Neural progenitor cell (in vitro differentiated cells): ENCODE data around the gene WWOX. TPM values are rescaled to one million over a fixed set of nuclear protein-coding genes. Genes with fewer than 3 reads are reported as not detected.

Experiments
- DNase-seq: peaks from one replicate; pipeline ENCODE4 v3.0.0-alpha.2; 2016; ENCODE audit warnings: low spot score
- H2AFZ ChIP-seq: fragments of 200-600 bp; sonication (generic); replicated peaks from 2 replicates; pipeline ENCODE4 v1.6.1; 2016; ENCODE audit warnings: antibody characterized with exemption
- H3F3A ChIP-seq: fragments of 200-600 bp; sonication (generic); 2 replicates; pipeline ENCODE4 v1.6.1; 2016; ENCODE audit warnings: antibody characterized with exemption, low read depth
- H3K27ac ChIP-seq: fragments of 200-600 bp; sonication (generic); 2 replicates; pipeline ENCODE4 v1.5.1; 2016; ENCODE audit warnings: mild to moderate bottlenecking
- H3K27me3 ChIP-seq: fragments of 200-600 bp; sonication (generic); 2 replicates; pipeline ENCODE4 v1.6.1; 2016; ENCODE audit warnings: mild to moderate bottlenecking, moderate library complexity
- H3K36me3 ChIP-seq: fragments of 200-600 bp; sonication (generic); 2 replicates; pipeline ENCODE4 v1.5.1; 2016
- H3K4me1 ChIP-seq: fragments of 200-600 bp; sonication (generic); 2 replicates; pipeline ENCODE4 v1.6.1; 2016; ENCODE audit warnings: mixed run types
- H3K4me2 ChIP-seq: fragments of 200-600 bp; sonication (generic); 2 replicates; pipeline ENCODE4 v1.6.1; 2016
- H3K4me3 ChIP-seq: fragments of 200-600 bp; sonication (generic); 2 replicates; pipeline ENCODE4 v1.5.1; 2016
- H3K79me2 ChIP-seq: fragments of 200-600 bp; sonication (generic); 2 replicates; pipeline ENCODE4 v1.6.1; 2016; ENCODE audit warnings: low read depth
- H3K9ac ChIP-seq: fragments of 200-600 bp; sonication (generic); 2 replicates; pipeline ENCODE4 v1.6.1; 2016
- H3K9me3 ChIP-seq: fragments of 200-600 bp; sonication (generic); 2 replicates; pipeline ENCODE4 v1.5.1; 2016; ENCODE audit warnings: low read depth
- H4K20me1 ChIP-seq: fragments of 200-600 bp; sonication (generic); 2 replicates; pipeline ENCODE4 v1.6.1; 2016; ENCODE audit warnings: low read depth
- H3K27ac Mint-ChIP-seq: 3 replicates; pipeline ENCODE4 v1.8.0; 2021; ENCODE audit warnings: mixed read lengths
- H3K27me3 Mint-ChIP-seq: 2 replicates; pipeline ENCODE4 v1.8.0; 2022; ENCODE audit warnings: low read depth, mild to moderate bottlenecking, inconsistent platforms, moderate library complexity, mixed read lengths; ENCODE audit not compliant: insufficient read depth
- H3K36me3 Mint-ChIP-seq: 3 replicates; pipeline ENCODE4 v1.8.0; 2021; ENCODE audit warnings: mixed read lengths
- H3K4me1 Mint-ChIP-seq: 3 replicates; pipeline ENCODE4 v1.8.0; 2021; ENCODE audit warnings: mixed read lengths
- H3K4me3 Mint-ChIP-seq: 3 replicates; pipeline ENCODE4 v1.8.0; 2021; ENCODE audit warnings: mild to moderate bottlenecking, moderate library complexity, mixed read lengths
- H3K9me3 Mint-ChIP-seq: 3 replicates; pipeline ENCODE4 v1.8.0; 2020; ENCODE audit warnings: mixed read lengths
- CTCF ChIP-seq: fragments of 200-600 bp; sonication (generic); IDR thresholded peaks from 2 replicates; pipeline ENCODE4 v1.5.1; 2017; ENCODE audit warnings: antibody characterized with exemption, mild to moderate bottlenecking
- EZH2 ChIP-seq: fragments of 200-600 bp; sonication (generic); IDR thresholded peaks from 2 replicates; pipeline ENCODE4 v1.6.1; 2017; ENCODE audit warnings: antibody characterized with exemption, mild to moderate bottlenecking, moderate library complexity
- EZH2phosphoT487 ChIP-seq: fragments of 200-600 bp; sonication (generic); IDR thresholded peaks from 2 replicates; pipeline ENCODE4 v1.6.1; 2017; ENCODE audit warnings: antibody characterized with exemption
- total RNA-seq: library from RNA; depleted of rRNA; stranded (reverse); fragments of >200 nt; gene quantifications from 2 replicates; pipeline ENCODE4 v1.2.3, GENCODE V29; 2015; ENCODE audit warnings: low replicate concordance

Gene WWOX
- total RNA-seq, 1 donor from 2014 or later: 63.7 TPM

GRCh38 chr16:78474762-78475161 is 375.3 kb downstream of the WWOX start:
- no peaks in the 10 kb centered on the region for H3K27me3 Mint-ChIP-seq
- peaks cover 23% of the 10 kb centered on the region for H3K4me1 Mint-ChIP-seq

GRCh38 chr16:78476615-78477014 is 377.2 kb downstream of the WWOX start:
- Mint-ChIP-seq H3K4me1 (peaks cover 28% of the 10 kb centered on the region), H3K27ac (no peak overlapping the region), H3K27me3 (no peaks in the 10 kb centered on the region), H3K36me3 (no peaks in the 10 kb centered on the region), H3K4me3 (no peak overlapping the region), H3K9me3 (no peaks in the 10 kb centered on the region)
- Histone ChIP-seq H2AFZ (no peak overlapping the region), H4K20me1 (no peaks in the 10 kb centered on the region), H3K79me2 (no peaks in the 10 kb centered on the region), H3K9me3 (no peaks in the 10 kb centered on the region), H3K9ac (no peak overlapping the region), H3K4me1 (peaks cover 25% of the 10 kb centered on the region), H3K36me3 (no peaks in the 10 kb centered on the region), H3K4me3 (no peak overlapping the region), H3F3A (no peaks in the 10 kb centered on the region), H3K27me3 (no peaks in the 10 kb centered on the region), H3K27ac (no peak overlapping the region), H3K4me2 (no peak overlapping the region)
- no peak for DNase-seq
- no peak for TF ChIP-seq EZH2phosphoT487
- TF ChIP-seq CTCF: no peak
- no peak for TF ChIP-seq EZH2

More at GRCh38 chr16:78474762-78475161, 375.3 kb downstream of the WWOX start:
- no peak overlapping the region for H3K27ac ChIP-seq
- H3K36me3 ChIP-seq: no peaks in the 10 kb centered on the region
- no peak for DNase-seq
- H3K9ac ChIP-seq: no peak overlapping the region
- no peak overlapping the region for H3K4me3 Mint-ChIP-seq
- H2AFZ ChIP-seq: no peak overlapping the region
- peaks cover 28% of the 10 kb centered on the region for H3K4me1 ChIP-seq
- H3F3A ChIP-seq: no peaks in the 10 kb centered on the region
- H3K79me2 ChIP-seq: no peaks in the 10 kb centered on the region
- no peak overlapping the region for H3K4me2 ChIP-seq
- no peak overlapping the region for H3K4me3 ChIP-seq
- H3K27ac Mint-ChIP-seq: no peak overlapping the region
- H3K9me3 ChIP-seq: no peaks in the 10 kb centered on the region
- no peaks in the 10 kb centered on the region for H4K20me1 ChIP-seq
- peaks cover 2% of the 10 kb centered on the region for H3K36me3 Mint-ChIP-seq
- TF ChIP-seq CTCF (no peak), EZH2phosphoT487 (no peak), EZH2 (no peak)
- no peaks in the 10 kb centered on the region for H3K27me3 ChIP-seq
- peaks cover 4% of the 10 kb centered on the region for H3K9me3 Mint-ChIP-seq

GRCh38 chr16:78478267-78478861 is 378.9 kb downstream of the WWOX start:
- Histone ChIP-seq H4K20me1 (no peaks in the 10 kb centered on the region), H3K4me1 (peaks cover 25% of the 10 kb centered on the region), H3K9ac (no peak overlapping the region), H3K27ac (no peak overlapping the region), H3K36me3 (no peaks in the 10 kb centered on the region), H3K79me2 (no peaks in the 10 kb centered on the region), H3F3A (no peaks in the 10 kb centered on the region), H3K27me3 (no peaks in the 10 kb centered on the region), H3K9me3 (no peaks in the 10 kb centered on the region), H2AFZ (no peak overlapping the region), H3K4me3 (no peak overlapping the region), H3K4me2 (no peak overlapping the region)
- Mint-ChIP-seq H3K27me3 (no peaks in the 10 kb centered on the region), H3K4me3 (no peak overlapping the region), H3K36me3 (no peaks in the 10 kb centered on the region), H3K9me3 (no peaks in the 10 kb centered on the region), H3K27ac (no peak overlapping the region), H3K4me1 (peaks cover 36% of the 10 kb centered on the region)
- no peak for TF ChIP-seq EZH2
- no peak for TF ChIP-seq EZH2phosphoT487
- peak; percentile 32 for TF ChIP-seq CTCF
- DNase-seq: peak; percentile 30
